HG03378 (cell line): Measurements from ENCODE around the gene BRICD5.
"Not testable (repeated sequence)": the region's sequence is repeated elsewhere in the genome, so short reads cannot be mapped to it uniquely, and the experiment has no call there.

Experiments
- ATAC-seq: cut with Tn5 transposase; IDR thresholded peaks from one replicate; pipeline ENCODE4 v1.9.1; 2021; ENCODE audit warnings: mild to moderate bottlenecking, moderate library complexity; ENCODE audit not compliant: unreplicated experiment

The BRICD5 gene

DNA sequence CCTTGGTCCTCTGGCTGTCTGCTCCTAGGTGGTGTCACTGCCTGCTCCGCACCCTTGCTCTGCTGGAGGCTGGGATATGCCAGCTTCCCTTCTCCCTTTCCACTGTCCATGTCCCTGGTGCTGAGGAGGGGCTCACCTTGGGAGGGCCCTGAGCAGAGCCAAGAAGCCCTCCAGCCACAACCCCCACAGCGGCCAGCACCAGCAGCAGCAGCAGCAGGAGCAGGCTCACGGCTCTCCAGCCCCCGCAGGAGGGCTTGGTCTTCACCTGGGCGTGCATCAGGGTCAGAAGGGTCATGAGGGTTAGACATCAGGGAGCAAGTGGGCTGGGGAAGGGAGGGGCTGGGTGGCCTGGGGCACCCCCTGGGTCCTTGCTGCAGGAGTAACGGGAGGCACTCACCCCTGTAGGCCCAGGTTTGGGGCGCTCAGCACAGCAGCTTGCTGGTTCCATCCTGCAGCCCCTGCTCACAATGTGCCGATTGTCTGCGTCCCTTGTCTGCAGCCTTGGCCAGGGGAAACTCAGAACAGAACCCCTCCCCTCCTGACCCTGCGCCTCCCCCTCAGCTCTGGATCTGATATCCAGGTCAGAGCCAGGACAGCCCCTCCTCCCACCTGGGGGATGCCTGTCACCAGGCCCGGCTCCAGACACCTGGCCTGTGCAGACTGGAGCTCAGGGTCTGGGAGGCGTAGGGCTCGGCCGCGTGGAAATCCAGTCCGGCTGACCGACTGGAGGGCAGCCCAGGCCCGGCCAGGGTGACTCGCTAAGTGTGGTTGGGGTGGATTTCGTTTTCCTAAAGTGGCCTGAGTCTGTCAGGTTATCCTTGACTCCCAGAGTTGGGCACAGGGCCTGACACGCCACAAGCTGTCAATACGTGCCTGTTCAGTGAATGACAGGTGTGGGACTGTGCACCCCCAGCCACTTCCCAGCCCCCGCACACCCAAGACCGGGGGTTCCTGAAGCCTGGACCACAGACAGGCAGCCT is at the start of gene BRICD5:
Gene BRICD5 (minus strand): TSS at position 478 of the 980 bp plus-strand sequence. CDS start 30 bp downstream, at position 448.
- ATAC-seq = no peak

DNA sequence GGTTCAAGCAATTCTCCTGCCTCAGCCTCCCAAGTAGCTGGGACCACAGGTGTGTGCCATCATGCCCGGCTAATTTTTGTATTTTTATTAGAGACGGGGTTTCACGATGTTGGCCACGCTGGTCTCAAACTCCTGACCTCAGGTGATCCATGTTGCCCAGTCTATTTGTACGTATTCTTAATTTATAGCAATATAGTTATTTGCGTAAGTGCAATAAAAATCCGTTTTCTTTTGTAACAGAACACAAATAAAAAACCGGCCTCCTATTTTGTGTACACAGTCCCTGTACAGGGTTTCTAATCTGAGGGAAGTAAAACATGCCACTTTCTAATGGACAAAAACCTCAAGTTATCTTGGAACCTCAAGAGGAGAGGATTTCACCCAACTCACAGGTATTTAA is 49.6 kb upstream of the BRICD5 start:
- ATAC-seq = no peak

DNA sequence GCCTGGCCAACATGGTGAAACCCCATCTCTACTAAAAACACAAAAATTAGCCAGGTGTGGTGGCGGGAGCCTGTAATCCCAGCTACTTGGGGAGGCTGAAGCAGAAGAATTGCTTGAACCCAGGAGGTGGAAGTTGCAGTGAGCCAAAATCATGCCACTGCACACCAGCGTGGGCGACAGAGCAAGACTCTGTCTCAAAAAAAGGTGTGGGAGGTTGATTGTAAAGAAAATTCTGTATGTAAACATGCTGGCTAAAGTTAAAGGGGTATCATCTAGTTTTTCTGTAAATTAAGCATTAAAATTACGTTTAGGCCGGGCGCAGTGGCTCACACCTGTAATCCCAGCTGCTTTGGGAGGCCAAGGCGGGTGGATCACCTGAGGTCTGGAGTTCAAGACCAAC is 47.9 kb upstream of the BRICD5 start:
- ATAC-seq = not testable (repeated sequence)

DNA sequence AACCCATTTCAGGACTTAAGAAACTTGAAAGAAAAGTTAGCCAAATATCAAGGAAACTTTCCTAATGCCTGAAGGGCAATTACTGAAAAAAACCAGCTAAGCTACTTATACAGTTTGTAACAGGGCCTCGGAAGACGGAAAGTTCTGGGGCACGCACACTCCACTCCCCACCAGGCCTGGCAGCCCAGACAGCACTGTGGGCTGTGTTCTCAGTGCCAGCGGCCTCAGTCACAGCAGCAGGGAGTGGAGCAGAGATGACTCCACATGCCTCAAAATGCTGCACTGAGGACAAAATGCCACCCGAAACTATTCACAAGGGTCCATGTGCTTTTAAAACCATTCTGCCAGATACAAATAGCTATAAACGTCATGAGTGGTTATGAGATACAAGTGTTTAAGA is 47.1 kb upstream of the BRICD5 start:
- no peak for ATAC-seq

DNA sequence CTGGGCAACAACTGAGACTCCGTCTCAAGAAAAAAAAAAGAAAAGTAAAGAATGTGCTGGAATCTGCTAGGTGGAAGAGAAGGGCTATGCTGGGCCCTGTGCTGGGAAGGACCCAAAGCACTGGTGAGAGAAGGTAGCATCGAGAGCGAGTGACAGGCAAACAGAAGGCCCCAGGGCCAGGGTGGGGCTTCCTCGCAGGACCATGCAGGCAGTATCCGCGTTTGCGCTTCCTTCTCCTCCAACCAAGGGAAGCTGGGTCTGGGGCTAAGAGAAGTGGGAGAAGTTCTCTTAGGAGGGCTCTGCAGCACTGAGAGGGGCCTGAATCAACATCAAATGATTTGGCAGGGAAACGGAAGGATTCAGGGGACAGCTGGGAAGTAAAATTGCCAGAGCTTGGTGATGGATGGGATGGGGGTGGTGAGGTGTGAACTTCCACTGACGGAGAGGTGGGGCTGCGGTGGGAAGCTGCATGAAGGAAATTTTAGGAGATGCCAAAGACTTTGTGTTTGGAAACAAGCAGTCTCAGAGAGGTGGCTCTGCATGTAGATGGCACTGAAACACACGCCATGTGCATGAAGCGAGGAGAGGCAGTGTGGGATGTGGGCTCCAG is 46.0 kb upstream of the BRICD5 start:
- ATAC-seq = no peak

DNA sequence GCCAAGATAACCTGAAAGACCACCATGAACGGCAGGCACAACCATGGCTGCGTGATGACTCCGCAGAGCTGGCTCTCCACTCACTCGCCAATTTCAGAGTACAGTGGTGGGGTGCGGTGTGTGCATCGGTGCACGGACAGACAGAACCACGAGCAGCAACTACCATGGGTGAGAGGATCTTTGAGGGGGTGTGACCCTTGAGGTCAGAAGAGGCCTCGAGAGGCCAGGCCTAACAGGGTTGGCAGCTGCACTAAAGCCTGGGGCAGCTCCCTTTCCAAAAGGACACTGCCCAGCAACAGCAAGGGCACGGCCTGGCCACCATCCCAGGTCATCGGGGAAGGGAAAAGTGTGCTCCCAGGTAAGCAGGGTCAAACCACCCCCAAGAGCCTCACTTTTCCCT is 42.6 kb upstream of the BRICD5 start:
- ATAC-seq = no peak

DNA sequence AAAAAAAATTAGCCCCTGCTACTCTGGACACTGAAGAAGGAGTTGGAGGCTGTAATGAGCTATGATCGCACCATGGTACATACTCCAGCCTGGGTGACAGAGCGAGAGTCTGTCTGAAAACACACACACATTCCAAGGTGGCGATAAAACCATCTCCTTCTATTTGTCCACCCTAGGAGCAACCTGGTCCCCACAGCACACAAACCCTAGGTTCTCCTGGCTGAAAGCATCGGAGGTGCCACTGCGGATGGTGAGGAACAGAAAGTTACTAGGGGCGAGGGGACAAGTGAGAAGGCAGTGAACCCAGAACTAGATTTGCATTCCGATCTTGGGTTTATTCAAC is 42.1 kb upstream of the BRICD5 start:
- no peak for ATAC-seq

DNA sequence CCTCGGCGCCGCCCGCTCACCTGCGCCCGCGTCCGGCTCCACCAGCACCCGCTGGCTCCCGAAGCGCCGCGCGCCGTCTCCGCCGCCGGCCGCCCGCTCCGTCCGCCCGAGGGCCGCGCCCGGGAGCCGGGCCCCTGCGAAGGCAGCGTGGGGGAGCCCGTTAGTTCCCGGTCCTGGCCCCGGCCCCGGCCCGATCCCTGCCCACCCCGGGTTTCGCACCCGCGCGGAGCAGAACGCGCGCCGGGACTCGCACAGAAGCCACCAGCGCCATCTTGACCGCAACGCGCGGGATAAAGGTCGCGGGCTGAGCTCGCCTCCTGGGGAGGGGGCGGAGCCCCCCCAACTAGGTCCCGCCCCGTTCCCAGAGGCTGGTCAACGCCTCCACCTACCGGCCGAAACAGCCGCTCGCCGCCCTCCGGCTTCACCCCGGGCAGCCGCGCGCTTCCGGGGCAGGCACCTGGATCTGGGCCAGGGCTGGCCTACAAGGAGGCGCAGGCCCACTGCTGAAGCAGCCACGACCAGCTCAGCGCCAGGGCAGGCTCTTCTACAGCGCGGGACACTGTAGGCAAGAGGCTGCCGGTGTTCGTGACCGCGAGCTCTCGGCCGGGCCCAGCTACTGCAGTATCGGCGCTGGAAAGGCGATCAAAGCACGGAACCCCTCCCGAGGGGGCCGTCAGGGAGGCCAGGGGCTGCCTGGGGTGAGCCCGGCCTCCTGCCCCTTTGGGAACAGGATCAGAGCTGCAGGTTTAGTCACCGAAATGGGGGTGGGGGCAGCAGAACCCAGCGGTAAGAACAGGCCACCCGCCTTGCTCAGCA is 40.8 kb upstream of the BRICD5 start, which contains the start of gene ECI1:
Gene ECI1 (minus strand): TSS at position 292 of the 816 bp plus-strand sequence. CDS start 21 bp downstream, at position 271.
- ATAC-seq = peak; percentile 63

DNA sequence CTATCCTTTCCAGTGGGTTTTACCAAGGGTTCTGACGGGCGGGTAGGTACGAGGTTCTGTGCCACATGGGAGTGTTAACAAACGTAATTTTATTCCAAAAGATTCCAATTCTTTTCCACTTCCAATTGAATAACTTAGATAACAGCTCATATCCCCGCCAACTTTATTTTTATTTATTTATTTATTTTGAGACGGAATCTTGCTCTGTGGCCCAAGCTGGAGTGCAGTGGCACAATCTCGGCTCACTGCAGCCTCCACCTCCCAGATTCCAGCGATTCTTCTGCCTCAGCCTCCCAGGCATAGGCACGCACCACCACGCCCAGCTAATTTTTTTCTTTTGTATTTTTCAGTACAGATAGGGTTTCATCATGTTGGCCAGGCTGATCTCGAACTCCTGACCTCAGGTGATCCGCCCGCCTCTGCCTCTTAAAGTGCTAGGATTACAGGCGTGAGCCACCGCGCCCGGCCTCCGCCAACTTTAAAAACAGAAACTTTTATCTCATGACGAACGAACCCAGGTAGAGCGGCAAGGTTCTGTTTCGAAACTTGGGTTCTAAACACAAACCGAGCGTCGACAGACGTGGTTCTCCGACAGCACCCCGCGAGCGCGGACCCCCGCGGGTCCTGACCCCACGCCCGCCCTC is 40.1 kb upstream of the BRICD5 start:
- ATAC-seq = peak; percentile 5

DNA sequence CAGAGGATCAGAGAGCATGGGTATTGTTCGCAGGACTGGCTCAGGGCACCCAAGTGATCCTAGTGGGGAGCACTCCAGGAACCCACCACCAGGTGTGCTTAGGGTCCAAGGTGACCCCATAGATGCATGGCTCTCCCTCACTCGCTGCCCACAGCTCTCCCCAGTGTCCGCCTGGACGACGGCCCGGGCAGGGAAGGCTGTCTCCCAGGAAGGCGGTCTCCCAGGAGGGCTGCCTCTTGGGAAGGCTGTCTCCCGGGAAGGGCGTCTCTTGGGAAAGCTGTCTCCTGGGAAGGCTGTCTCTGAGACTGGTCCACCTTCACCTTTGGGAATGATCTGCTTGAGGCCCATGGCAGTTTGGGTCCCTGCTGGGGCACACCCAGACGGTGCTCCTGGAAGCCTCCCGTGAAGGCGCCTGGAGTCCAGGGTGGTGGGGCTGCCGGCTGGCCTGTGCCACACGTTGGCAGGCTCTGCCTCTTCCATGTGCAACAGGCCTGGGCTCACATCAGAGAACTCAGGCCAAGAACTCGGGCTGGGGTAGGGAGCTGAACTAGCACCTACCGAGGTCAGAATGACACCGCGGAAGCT is 35.7 kb upstream of the BRICD5 start:
- no peak for ATAC-seq

DNA sequence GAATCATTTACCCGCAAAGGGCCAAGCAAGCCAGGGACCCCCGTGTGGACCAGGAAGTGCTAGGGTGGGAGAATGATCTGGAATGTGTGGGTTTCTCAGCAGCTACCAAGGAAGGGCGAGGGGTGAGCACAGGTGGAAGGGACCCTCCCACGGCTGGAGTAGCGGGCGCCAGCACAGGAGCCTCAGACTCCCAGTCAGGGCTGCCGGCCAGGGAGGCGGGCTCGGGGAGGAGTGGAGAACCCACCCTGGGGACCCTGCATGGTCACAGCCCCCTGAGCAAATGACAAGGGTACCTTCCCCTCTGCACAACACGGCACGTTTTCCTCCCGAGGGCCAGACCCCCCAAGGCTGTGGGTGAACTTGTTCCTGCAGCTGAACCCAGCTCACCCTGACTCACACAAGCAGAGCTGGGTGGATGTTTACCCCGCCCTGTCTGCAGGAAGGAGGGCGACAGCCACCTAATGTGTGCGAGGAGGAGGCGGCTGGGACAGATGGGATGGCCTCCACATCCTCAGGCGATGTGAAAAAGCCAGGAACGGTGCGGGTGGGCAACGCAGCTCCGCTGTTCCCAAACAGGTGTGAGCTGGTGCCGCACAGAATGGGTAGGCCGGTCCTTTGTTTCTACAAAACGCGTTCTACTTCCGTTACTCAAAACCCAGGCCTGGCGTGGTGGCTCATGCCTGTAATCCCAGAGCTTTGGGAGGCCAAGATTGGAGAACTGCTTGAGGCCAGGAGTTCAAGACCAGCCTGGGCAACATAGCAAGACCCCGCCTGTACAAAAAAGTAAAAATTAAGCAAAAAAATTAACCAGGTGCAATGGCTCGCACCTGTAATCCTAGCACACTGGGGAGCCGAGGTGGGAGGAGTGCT is 34.5 kb upstream of the BRICD5 start:
- no peak for ATAC-seq

DNA sequence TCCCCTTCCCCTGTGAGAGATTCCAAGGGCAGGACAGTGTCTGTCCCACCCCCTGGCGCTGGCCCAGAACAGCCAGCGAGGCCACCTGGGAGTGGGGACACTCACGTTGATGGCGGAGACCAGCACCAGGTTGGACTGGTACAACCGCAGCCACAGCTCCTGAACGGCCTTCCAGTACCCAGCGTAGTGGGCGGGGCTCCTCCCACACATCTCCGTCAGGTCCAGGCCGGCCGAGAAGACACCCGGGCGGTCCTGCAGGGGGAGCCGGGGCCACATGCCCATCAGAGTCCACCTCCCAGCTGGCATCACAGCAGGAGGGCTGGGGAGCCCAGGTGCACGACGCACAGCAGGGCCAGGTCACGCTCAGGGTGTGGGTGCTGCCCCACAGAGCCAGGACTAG is 33.6 kb upstream of the BRICD5 start:
- ATAC-seq = no peak

DNA sequence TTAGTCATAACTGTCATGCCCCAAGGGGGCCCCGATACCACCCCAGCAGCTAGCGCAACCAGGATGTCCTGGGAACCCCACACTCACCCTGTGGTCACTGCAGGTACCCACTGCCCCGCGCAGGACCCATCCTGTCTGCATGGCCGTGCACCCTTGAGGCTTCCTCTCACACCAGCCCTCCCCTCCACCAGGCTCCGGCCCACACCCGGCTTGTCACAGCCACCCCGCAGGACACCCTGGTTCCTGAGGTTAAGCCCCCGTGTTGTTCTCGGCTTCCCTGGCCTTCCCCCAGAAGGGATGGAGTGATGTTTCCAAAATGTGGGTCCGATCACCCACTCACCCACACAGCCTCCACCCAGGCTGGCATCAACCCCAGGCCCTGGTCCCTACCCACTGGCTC is 33.1 kb upstream of the BRICD5 start:
- ATAC-seq = no peak

DNA sequence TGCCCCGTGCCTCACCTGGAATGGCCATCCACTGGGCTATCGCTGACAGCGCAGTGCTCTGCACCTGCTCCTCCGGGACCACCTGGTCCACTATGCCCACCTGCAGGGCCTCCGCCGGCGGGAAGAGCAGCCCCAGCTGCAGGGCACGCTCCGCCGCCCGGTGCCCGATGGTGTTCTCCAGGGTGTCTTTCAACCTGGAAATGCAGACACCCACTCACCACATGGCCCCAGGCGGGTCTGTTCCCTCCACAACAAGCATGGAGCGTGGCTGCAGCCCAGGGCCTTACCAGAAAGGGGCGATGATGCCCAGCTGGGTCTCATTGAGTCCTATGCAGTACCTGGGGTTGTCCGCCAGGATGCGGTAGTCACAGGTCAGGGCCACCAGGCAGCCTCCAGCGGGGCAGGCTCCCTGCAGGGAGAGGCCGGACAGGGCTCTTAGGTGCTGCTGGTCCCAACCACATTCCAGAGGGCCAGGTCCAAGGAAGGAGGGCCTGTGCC is 32.4 kb upstream of the BRICD5 start:
- ATAC-seq = no peak

DNA sequence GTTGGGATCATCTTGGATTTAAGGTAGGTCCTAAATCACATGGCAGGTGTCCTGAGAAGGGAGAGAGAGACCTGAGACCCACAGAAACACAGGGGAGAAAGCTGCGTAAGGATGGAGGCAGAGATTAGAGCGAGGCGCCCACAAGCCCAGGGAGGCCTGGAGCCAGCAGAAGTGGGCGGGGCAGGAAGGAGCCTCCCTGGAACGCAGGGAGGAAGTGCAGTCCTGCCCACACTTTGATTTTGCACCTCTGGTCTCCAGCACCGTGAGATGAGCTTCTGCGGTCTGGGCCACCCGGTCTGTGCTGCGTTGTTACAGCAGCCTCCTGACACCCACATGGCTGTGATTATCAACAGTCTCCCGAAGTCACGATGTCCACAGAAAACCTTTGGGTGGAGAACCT is 31.9 kb upstream of the BRICD5 start:
- no peak for ATAC-seq

DNA sequence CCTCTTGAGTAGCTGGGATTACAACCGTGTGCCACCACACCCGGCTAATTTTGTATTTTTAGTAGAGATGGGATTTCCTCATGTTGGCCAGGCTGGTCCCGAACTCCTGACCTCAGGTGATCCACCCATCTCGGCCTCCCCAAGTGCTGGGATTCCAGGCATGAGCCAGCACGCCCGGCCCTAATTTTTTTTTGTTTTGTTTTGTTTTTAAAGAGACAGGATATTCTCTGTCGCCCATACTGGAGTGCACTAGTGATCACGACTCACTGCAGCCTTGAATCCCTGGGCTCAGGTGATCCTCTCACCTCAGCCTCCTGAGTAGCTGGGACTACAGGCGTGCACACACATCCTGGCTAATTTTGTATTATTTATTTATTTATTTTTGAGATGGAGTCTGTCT is 29.7 kb upstream of the BRICD5 start:
- not testable (repeated sequence) for ATAC-seq

DNA sequence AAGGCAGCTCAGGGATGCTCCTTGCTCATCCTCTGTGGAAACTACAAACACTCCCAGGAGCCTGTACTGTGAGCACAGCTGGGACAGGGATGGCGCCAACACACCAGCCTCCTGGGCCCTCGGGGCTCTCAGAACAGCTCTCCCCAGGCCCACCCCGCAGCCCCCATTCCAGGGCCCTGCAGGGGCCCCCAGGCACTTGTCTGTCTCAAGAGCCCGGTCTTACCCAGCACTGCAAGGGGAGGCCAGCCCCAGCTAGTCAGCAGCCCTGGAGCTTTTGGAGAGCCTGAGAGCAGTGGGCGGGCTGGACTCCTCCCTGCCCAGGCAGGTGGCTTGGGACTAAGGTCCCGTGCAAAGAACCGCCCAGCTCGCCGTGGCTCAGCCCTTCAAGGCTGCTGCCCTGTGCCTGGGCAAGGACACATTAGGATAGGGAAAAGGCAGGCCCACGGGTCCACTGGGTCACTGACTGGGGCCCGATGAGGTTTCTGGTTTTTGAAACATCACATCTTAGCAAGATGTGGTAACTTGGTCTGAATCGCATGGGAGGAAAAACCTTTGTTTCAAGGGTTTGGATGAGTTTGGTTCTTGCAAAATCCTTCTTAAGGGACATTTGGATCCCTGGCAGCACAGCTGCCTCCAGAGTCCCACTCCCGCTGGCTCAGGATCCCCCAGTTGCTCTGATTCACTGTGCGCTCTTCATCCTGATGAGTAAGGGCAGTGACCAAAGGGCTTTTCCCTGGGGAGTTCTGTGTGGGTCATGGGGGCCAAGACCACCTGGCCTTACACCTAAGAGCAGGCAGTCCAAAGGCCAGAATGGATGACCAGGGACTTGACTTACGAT is 28.4 kb upstream of the BRICD5 start:
- ATAC-seq = no peak

DNA sequence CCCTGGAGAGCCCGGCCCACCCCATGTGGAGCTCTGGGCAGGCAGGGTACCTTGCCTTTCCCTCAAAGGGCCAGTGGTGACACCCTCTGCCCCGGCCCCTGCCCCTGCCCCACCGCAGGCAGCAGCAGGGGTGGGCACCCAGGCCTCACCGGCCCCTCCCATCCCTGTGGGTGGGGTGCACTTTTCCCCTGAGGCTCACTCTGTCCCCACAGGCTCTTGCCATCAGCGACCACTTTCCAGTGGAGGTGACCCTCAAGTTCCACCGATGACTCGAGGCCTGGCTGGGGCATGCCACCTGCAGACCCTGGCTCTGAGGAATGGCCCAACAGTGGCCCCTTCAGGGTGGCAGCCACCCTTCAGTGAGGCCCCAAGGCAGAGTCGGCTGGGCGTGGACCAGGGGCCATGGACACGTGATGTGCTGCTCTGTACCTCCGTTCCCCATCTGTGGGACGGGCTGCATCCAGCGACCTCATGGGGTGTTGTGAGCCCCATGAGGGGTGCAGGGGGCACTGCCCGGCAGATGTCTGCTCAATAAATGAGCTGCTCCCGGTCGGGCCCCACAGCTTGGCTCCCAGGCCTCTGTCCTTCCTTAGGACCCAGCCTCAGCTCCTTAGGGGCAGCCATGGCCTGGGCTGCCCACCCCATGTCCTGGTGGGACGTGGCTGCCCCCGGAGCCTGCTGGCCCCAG is 27.6 kb upstream of the BRICD5 start:
- ATAC-seq = no peak
